Choroid plexus epithelial cell (primary cell): Measurements from ENCODE around the gene DPYD.

Experiments used
- DNase-seq: peaks from one replicate; pipeline ENCODE4 v3.0.0-alpha.2; 2010; ENCODE audit warnings: low read depth
- H3K4me3 ChIP-seq: 2 replicates; pipeline ENCODE4 v1.5.1; 2011; ENCODE audit warnings: low read depth, mild to moderate bottlenecking, control low read depth, low read length, moderate library complexity
- TF ChIP-seq, protein P1 (sequence below): conservative IDR thresholded peaks from 2 replicates; pipeline ENCODE4 v1.5.1; 2011; ENCODE audit warnings: low read depth, mild to moderate bottlenecking, control low read depth, inconsistent platforms, low read length, moderate library complexity

Gene DPYD

GRCh38 chr1:97538113-97538512 is 382.7 kb downstream of the DPYD start:
- DNase-seq: no peak
- TF ChIP-seq, protein P1, sequence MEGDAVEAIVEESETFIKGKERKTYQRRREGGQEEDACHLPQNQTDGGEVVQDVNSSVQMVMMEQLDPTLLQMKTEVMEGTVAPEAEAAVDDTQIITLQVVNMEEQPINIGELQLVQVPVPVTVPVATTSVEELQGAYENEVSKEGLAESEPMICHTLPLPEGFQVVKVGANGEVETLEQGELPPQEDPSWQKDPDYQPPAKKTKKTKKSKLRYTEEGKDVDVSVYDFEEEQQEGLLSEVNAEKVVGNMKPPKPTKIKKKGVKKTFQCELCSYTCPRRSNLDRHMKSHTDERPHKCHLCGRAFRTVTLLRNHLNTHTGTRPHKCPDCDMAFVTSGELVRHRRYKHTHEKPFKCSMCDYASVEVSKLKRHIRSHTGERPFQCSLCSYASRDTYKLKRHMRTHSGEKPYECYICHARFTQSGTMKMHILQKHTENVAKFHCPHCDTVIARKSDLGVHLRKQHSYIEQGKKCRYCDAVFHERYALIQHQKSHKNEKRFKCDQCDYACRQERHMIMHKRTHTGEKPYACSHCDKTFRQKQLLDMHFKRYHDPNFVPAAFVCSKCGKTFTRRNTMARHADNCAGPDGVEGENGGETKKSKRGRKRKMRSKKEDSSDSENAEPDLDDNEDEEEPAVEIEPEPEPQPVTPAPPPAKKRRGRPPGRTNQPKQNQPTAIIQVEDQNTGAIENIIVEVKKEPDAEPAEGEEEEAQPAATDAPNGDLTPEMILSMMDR: no peak
- no peak overlapping the region for H3K4me3 ChIP-seq

DNA sequence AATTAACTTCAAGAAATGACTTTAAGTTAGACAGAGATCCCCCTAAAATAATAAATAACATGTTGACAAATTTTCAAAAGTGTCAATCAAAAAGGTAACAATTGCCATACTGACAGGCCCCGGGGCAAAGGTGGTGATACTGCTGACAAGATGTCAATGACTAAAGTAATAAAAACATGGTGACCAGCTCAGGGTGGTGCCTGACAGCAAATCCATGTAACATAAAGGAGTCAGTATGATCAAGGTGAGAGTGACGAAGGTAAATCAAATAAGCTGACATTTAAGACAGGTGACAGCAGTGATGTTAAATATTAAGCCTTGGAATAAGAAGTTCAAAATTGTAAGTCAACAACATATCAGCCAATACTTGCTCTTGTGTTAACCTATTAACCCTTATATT is 387.5 kb downstream of the DPYD start:
- DNase-seq: no peak
- H3K4me3 ChIP-seq: no peak overlapping the region
- TF ChIP-seq, protein P1: no peak

DNA sequence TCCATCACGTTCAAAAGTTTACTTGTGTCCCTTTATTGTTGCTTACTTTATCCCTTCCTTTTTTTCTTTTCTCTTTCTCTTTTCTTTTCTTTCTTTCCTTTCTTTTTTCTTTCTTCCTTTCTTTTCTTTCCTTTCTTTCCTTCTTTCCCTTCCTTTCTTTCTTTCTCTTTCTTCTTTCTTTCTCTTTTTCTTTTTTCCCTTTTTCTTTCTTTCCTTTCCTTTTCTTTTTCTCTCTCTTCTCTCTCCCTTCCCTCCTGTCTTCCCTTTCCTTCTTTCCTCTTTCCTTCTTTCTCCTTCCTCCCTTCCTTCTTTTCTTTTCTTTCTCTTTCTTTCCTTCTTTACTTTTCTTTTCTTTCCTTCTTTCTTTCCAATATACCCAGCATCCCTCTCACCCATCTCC is 391.2 kb downstream of the DPYD start:
- DNase-seq: no peak
- H3K4me3 ChIP-seq: no peak overlapping the region
- TF ChIP-seq, protein P1: no peak

GRCh38 chr1:97524211-97524610 is 396.6 kb downstream of the DPYD start:
- no peak for DNase-seq
- no peak overlapping the region for H3K4me3 ChIP-seq
- TF ChIP-seq, protein P1: no peak

DNA sequence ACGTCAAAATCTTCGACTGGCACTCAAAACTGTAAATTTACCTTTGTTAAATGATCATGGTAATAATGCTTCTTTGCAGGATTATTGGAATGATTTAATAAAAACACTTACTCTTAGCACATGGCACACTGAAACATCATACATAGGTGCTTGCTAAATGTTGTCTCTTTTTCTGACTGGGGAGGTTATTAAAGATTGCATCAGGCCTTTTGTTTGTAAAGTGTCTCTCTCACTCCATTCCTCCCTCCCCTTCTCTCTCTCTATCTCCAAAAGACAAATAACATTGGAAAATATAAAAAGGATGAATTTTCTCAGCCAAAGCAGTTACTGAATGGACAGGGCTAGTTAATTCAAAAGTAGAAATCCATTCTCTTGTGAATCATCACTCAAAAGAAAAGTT is 404.2 kb downstream of the DPYD start:
- no peak overlapping the region for H3K4me3 ChIP-seq
- TF ChIP-seq, protein P1: no peak
- no peak for DNase-seq

GRCh38 chr1:97508653-97509218 is 412.1 kb downstream of the DPYD start:
- TF ChIP-seq, protein P1: no peak
- H3K4me3 ChIP-seq: no peak overlapping the region
- no peak for DNase-seq

GRCh38 chr1:97507863-97508262 is 413.0 kb downstream of the DPYD start:
- TF ChIP-seq, protein P1: no peak
- no peak for DNase-seq
- no peak overlapping the region for H3K4me3 ChIP-seq
